ENCODE data around the gene DDI2. TPM values are rescaled to one million over a fixed set of nuclear protein-coding genes. Genes with fewer than 3 reads are reported as not detected.

Gene DDI2
- total and polyA plus RNA-seq, 9 of the 15 experiments (the other 6 are each of a cell fraction or from before 2014, with no cell fraction given) = 6.5 to 48.4 (median 21.2) TPM

- CTCF ChIA-PET (ENCODE audit: low intra/inter-chr PET ratio) = no interaction called here
Measured at GRCh38 chr1:15584489-15585363, 32.5 kb upstream of the DDI2 start, which contains the start of gene AGMAT. AGMAT (minus strand) TSS chr1:15585051; CDS start chr1:15584967, 84 bp downstream.

More at GRCh38 chr1:15584489-15585363, 32.5 kb upstream of the DDI2 start, which contains the start of gene AGMAT:
- in situ Hi-C loops (cut with MboI) (no loop called here), intact Hi-C loops (cut with micrococcal nuclease) (no loop called here)
- Histone ChIP-seq H3K9ac (ENCODE audit: insufficient read depth in 1 of 2, low read depth in 2 of 2, low read length in 2 of 2) (no peak within 1 kb of the TSS), H3K9me1 (ENCODE audit: control insufficient read depth, insufficient read depth, low read length) (no peaks in the 10 kb centered on the region), H3K27ac (ENCODE audit: extremely low read depth, low read depth, low read length) (no peak within 1 kb of the TSS), H3K27me3 (ENCODE audit: control insufficient read depth in 2 of 2, insufficient read depth in 2 of 2, low read length in 2 of 2) (no peaks in the 10 kb centered on the region), H3K4me2 (ENCODE audit: insufficient read depth, low read length) (no peak within 1 kb of the TSS), H3K9me3 (replicated peaks; ENCODE audit: control insufficient read depth, insufficient read depth, low read depth, low read length) (0 out of 2 replicates have a peak, but pooled peaks cover 4% of the 10 kb centered on the region), H4K20me1 (replicated peaks; ENCODE audit: control insufficient read depth, insufficient read depth, low read length) (no peaks in the 10 kb centered on the region), H3K4me1 (replicated peaks in 1 of 2; ENCODE audit: control insufficient read depth in 2 of 2, insufficient read depth in 2 of 2, low read length in 2 of 2) (peaks cover 0 to 8% of the 10 kb centered on the region in 2 experiments; a peak in 1 of 5 replicates), H3K4me3 (no peak within 1 kb of the TSS), H3K36me3 (ENCODE audit: control insufficient read depth, insufficient read depth, low read length) (no peaks in the 10 kb centered on the region), H3K79me2 (ENCODE audit: control insufficient read depth, insufficient read depth, low read length) (no peaks in the 10 kb centered on the region), H2AFZ (ENCODE audit: low read depth, low read length) (no peak within 1 kb of the TSS)
- POLR2A ChIA-PET = interaction anchor here (1.3 kb wide), 1 partner anchor 14 kb away, joined by 3 read pairs; no protein-coding TSS in a partner anchor
- 59% methylated on average over 35 of the region's 68 CpGs for WGBS (ENCODE audit: insufficient coverage, low coverage, missing lambda C conversion rate)
- no peak for TF ChIP-seq SMARCB1 (IDR thresholded peaks at IDR 0.05; ENCODE audit: insufficient read length, low read depth)
- TF ChIP-seq ZBTB33 (CRISPR knock-in tag; IDR thresholded peaks at IDR 0.05) = peak; percentile 56; the same call in 1 of the 2 replicates
- BruUV-seq (replicated peaks) = no TSS peak
- no peak for DNase-seq (ENCODE audit: extremely low read depth in 1 of 4, low spot score in 3 of 4)
- no peak for ATAC-seq
- no peak for FAIRE-seq
